ENCODE measurements around the gene MEI1. TPM values are rescaled to one million over a fixed set of nuclear protein-coding genes. Genes with fewer than 3 reads are reported as not detected.
"Not testable (repeated sequence)": the region's sequence is repeated elsewhere in the genome, so short reads cannot be mapped to it uniquely, and the experiment has no call there.

Gene MEI1
- total and polyA plus RNA-seq, 4 donors = 3.4 to 18.0 (median 6.7) TPM

DNA sequence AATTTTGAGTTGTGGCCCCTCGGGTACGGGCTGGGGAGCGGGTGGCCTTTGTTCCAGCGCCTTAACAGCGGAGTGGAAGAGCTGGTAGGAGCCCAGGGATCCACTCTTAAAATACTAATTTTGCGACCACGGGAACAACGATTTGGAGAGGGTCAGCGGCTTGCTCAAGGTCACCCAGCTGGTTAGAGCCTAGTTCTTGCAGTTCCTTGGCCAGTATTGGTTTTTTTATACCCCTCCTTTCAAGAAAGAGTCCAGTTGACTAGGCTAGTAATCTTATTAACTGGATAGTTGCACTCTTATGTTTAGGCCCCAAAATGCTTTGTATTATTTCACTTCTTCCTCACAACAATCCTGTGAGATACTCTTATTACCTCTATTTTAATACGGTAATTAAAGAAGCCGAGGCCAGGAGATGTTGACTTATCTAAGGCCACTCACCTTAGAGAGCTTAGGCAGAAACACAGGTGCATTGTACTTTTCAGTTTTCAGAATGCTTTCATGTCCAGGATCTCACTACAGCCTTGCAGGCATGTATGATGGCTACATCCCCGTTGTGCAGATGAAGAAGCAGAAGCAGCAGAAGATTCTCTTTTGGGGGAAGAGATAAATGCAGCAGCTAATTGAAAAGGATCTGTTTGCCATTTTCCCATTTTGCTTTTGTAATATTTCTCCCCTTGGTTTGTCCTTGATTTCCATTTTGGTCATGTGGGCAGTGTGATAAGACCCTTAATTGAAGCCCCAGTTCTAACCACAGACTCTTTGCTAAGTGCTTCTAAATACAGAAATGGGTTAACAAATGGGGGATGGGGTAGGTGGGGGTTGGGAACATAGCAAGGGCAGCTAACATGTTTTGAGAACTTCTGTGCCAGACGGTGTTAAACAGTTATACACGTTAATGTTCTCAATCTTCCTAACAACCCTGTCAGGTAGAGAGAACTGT is 135.0 kb downstream of the MEI1 start:
- TF ChIP-seq, protein P1, sequence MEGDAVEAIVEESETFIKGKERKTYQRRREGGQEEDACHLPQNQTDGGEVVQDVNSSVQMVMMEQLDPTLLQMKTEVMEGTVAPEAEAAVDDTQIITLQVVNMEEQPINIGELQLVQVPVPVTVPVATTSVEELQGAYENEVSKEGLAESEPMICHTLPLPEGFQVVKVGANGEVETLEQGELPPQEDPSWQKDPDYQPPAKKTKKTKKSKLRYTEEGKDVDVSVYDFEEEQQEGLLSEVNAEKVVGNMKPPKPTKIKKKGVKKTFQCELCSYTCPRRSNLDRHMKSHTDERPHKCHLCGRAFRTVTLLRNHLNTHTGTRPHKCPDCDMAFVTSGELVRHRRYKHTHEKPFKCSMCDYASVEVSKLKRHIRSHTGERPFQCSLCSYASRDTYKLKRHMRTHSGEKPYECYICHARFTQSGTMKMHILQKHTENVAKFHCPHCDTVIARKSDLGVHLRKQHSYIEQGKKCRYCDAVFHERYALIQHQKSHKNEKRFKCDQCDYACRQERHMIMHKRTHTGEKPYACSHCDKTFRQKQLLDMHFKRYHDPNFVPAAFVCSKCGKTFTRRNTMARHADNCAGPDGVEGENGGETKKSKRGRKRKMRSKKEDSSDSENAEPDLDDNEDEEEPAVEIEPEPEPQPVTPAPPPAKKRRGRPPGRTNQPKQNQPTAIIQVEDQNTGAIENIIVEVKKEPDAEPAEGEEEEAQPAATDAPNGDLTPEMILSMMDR (IDR thresholded peaks at IDR 0.05; ENCODE audit: control extremely low read depth, extremely low read depth) = no peak
- no peaks in the 10 kb centered on the region for H3K27me3 ChIP-seq (ENCODE audit: control insufficient read depth in 3 of 3, insufficient read depth in 3 of 3, low read length in 2 of 3)
- H3K4me3 ChIP-seq = peak overlapping the region; percentile 80
- ATAC-seq (ENCODE audit: insufficient read depth, low FRiP score) (no peak), DNase-seq (no peak)
- no peaks in the 10 kb centered on the region for H3K9me3 ChIP-seq (ENCODE audit: control insufficient read depth in 4 of 4, insufficient read depth in 3 of 4, low read length in 3 of 4)
- peaks cover 0 to 16% (median 1%) of the 10 kb centered on the region in 5 donors for H3K4me1 ChIP-seq (ENCODE audit: control insufficient read depth in 5 of 5, insufficient read depth in 5 of 5, low read length in 5 of 5)
- H3K36me3 ChIP-seq (ENCODE audit: control insufficient read depth in 4 of 4, insufficient read depth in 4 of 4, low read length in 4 of 4) = peaks cover 0 to 10% (median 3%) of the 10 kb centered on the region in 4 donors
- 14 to 22% methylated on average over 14 of the region's 14 CpGs for WGBS, 2 donors
- H3K27ac ChIP-seq (ENCODE audit: low read depth in 1 of 2, low read length in 1 of 2) = peak overlapping the region; percentile 96 to 98
- H3K9ac ChIP-seq (ENCODE audit: insufficient read depth in 1 of 2, low read length in 2 of 2) = peak overlapping the region in 1 of 2 donors; percentile 61

GRCh38 chr22:41835462-41835861 is 136.2 kb downstream of the MEI1 start:
- WGBS, 2 donors = 85 to 94% methylated on average over 8 of the region's 8 CpGs
- not testable (repeated sequence) for DNase-seq; H3K9ac ChIP-seq (ENCODE audit: insufficient read depth in 1 of 2, low read length in 2 of 2); H3K36me3 ChIP-seq (ENCODE audit: control insufficient read depth in 4 of 4, insufficient read depth in 4 of 4, low read length in 4 of 4); ATAC-seq (ENCODE audit: insufficient read depth, low FRiP score); H3K27me3 ChIP-seq (ENCODE audit: control insufficient read depth in 3 of 3, insufficient read depth in 3 of 3, low read length in 2 of 3); H3K4me3 ChIP-seq; H3K9me3 ChIP-seq (ENCODE audit: control insufficient read depth in 4 of 4, insufficient read depth in 3 of 4, low read length in 3 of 4)
- Histone ChIP-seq H3K27ac (ENCODE audit: low read depth in 1 of 2, low read length in 1 of 2) (peak overlapping the region in 1 of 2 donors; percentile 27), H3K4me1 (ENCODE audit: control insufficient read depth in 5 of 5, insufficient read depth in 5 of 5, low read length in 5 of 5) (peaks cover 0 to 16% (median 3%) of the 10 kb centered on the region in 5 donors)

- Histone ChIP-seq H3K9me3 (ENCODE audit: control insufficient read depth in 4 of 4, insufficient read depth in 3 of 4, low read length in 3 of 4) (no peaks in the 10 kb centered on the region), H3K9ac (ENCODE audit: insufficient read depth in 1 of 2, low read length in 2 of 2) (no peak overlapping the region), H3K27ac (ENCODE audit: low read depth in 1 of 2, low read length in 1 of 2) (no peak overlapping the region), H3K27me3 (ENCODE audit: control insufficient read depth in 3 of 3, insufficient read depth in 3 of 3, low read length in 2 of 3) (no peaks in the 10 kb centered on the region), H3K4me1 (ENCODE audit: control insufficient read depth in 5 of 5, insufficient read depth in 5 of 5, low read length in 5 of 5) (peaks cover 0 to 16% (median 8%) of the 10 kb centered on the region in 5 donors), H3K36me3 (ENCODE audit: control insufficient read depth in 4 of 4, insufficient read depth in 4 of 4, low read length in 4 of 4) (peaks cover 0 to 16% (median 5%) of the 10 kb centered on the region in 4 donors), H3K4me3 (no peak overlapping the region)
- 76 to 96% methylated on average over 2 of the region's 2 CpGs for WGBS, 2 donors
- no peak for DNase-seq
- ATAC-seq (ENCODE audit: insufficient read depth, low FRiP score) = no peak
- TF ChIP-seq, protein P1 (IDR thresholded peaks at IDR 0.05; ENCODE audit: control extremely low read depth, extremely low read depth) = no peak
Measured at GRCh38 chr22:41836551-41836950, 137.2 kb downstream of the MEI1 start.

GRCh38 chr22:41838842-41839618 is 139.7 kb downstream of the MEI1 start:
- Histone ChIP-seq H3K27ac (ENCODE audit: low read depth in 1 of 2, low read length in 1 of 2) (peak overlapping the region; percentile 12 to 18), H3K36me3 (ENCODE audit: control insufficient read depth in 4 of 4, insufficient read depth in 4 of 4, low read length in 4 of 4) (peaks cover 3 to 21% (median 7%) of the 10 kb centered on the region in 4 donors), H3K27me3 (ENCODE audit: control insufficient read depth in 3 of 3, insufficient read depth in 3 of 3, low read length in 2 of 3) (no peaks in the 10 kb centered on the region), H3K4me1 (ENCODE audit: control insufficient read depth in 5 of 5, insufficient read depth in 5 of 5, low read length in 5 of 5) (peaks cover 0 to 22% (median 8%) of the 10 kb centered on the region in 5 donors), H3K9ac (ENCODE audit: insufficient read depth in 1 of 2, low read length in 2 of 2) (no peak overlapping the region), H3K4me3 (no peak overlapping the region), H3K9me3 (ENCODE audit: control insufficient read depth in 4 of 4, insufficient read depth in 3 of 4, low read length in 3 of 4) (no peaks in the 10 kb centered on the region)
- no peak for ATAC-seq (ENCODE audit: insufficient read depth, low FRiP score)
- no peak for DNase-seq
- TF ChIP-seq, protein P1 (IDR thresholded peaks at IDR 0.05; ENCODE audit: control extremely low read depth, extremely low read depth) = no peak
- WGBS, 2 donors = 71 to 87% methylated on average over 1 of the region's 1 CpG

All from lung (tissue), 12 donors.